ENCODE data around the gene KIF5A.

KIF5A gene

DNA sequence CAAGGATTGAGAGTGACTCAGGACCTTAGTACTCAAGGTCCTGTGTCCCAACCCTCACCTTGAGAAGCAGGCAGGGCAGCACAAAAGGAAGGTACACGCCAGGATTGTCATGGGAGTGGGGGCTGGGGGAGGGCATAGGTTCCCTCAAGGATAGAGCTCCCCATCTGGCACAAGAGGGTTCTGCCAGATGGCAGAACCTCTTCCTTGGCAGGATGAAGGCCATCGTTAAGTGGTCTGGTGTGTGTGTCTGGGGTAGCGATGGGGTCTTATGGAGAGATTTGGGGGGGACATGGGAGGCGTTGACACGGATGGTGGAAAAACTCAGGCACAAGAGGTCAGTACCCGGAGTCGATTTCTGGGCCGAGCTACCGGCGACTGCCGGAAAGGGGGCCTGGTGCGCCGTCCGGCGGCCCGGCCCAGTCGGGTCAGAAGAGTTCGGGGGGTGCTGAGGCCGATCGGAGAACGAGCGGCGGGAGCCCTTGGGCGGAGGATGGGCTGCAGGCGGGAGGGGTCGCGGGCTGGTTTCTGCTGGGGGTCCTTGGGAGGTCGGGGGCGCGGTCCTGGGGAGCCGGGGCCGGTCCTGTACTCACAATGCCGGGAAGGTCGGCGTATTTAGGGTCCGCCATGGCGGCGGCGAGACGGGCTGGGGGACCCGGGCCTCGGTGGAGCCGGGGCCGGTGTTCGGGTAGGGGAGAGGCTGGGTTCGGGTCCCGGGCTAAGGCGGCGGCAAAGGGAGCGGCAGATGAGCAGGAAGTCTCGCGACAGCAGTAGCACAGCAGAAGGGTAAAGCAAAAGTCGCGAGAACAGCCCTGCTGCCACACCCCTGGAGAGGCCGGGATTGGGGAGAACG lies 3.2 kb upstream of the KIF5A start, which contains the start of gene DCTN2:
Gene DCTN2 (minus strand): TSS at position 755 of the 850 bp plus-strand sequence. CDS start 129 bp downstream, at position 626.
- no peak for TF ChIP-seq RAD21 (IDR thresholded peaks at IDR 0.05; ENCODE audit: low read depth)
- TF ChIP-seq, protein P1, sequence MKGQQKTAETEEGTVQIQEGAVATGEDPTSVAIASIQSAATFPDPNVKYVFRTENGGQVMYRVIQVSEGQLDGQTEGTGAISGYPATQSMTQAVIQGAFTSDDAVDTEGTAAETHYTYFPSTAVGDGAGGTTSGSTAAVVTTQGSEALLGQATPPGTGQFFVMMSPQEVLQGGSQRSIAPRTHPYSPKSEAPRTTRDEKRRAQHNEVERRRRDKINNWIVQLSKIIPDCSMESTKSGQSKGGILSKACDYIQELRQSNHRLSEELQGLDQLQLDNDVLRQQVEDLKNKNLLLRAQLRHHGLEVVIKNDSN (IDR thresholded peaks at IDR 0.05): peak; percentile 6; the same call in 1 of the 2 replicates
- TF ChIP-seq EP300 (IDR thresholded peaks at IDR 0.05; ENCODE audit: borderline replicate concordance): no peak
- no peak for TF ChIP-seq TCF12 (IDR thresholded peaks at IDR 0.05; ENCODE audit: low read depth)
- TF ChIP-seq, protein P2, sequence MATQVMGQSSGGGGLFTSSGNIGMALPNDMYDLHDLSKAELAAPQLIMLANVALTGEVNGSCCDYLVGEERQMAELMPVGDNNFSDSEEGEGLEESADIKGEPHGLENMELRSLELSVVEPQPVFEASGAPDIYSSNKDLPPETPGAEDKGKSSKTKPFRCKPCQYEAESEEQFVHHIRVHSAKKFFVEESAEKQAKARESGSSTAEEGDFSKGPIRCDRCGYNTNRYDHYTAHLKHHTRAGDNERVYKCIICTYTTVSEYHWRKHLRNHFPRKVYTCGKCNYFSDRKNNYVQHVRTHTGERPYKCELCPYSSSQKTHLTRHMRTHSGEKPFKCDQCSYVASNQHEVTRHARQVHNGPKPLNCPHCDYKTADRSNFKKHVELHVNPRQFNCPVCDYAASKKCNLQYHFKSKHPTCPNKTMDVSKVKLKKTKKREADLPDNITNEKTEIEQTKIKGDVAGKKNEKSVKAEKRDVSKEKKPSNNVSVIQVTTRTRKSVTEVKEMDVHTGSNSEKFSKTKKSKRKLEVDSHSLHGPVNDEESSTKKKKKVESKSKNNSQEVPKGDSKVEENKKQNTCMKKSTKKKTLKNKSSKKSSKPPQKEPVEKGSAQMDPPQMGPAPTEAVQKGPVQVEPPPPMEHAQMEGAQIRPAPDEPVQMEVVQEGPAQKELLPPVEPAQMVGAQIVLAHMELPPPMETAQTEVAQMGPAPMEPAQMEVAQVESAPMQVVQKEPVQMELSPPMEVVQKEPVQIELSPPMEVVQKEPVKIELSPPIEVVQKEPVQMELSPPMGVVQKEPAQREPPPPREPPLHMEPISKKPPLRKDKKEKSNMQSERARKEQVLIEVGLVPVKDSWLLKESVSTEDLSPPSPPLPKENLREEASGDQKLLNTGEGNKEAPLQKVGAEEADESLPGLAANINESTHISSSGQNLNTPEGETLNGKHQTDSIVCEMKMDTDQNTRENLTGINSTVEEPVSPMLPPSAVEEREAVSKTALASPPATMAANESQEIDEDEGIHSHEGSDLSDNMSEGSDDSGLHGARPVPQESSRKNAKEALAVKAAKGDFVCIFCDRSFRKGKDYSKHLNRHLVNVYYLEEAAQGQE (IDR thresholded peaks at IDR 0.05; ENCODE audit: low read depth): no peak
- TF ChIP-seq TAF1 (IDR thresholded peaks at IDR 0.05; ENCODE audit: low read depth): peak; percentile 84
- TF ChIP-seq, protein P3, sequence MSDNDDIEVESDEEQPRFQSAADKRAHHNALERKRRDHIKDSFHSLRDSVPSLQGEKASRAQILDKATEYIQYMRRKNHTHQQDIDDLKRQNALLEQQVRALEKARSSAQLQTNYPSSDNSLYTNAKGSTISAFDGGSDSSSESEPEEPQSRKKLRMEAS (IDR thresholded peaks at IDR 0.05): peak; percentile 24; the same call in 1 of the 2 replicates
- peak; percentile 95 for TF ChIP-seq ZBTB7A (IDR thresholded peaks at IDR 0.05; ENCODE audit: low read depth)
- no peak for TF ChIP-seq EGR1 (IDR thresholded peaks at IDR 0.05)
- no peak for TF ChIP-seq FOXM1 (IDR thresholded peaks at IDR 0.05; ENCODE audit: borderline replicate concordance, low read depth)
- no peak for TF ChIP-seq CREB1 (IDR thresholded peaks at IDR 0.05; ENCODE audit: low read depth)
- no peak for TF ChIP-seq CEBPB (IDR thresholded peaks at IDR 0.05)

DNA sequence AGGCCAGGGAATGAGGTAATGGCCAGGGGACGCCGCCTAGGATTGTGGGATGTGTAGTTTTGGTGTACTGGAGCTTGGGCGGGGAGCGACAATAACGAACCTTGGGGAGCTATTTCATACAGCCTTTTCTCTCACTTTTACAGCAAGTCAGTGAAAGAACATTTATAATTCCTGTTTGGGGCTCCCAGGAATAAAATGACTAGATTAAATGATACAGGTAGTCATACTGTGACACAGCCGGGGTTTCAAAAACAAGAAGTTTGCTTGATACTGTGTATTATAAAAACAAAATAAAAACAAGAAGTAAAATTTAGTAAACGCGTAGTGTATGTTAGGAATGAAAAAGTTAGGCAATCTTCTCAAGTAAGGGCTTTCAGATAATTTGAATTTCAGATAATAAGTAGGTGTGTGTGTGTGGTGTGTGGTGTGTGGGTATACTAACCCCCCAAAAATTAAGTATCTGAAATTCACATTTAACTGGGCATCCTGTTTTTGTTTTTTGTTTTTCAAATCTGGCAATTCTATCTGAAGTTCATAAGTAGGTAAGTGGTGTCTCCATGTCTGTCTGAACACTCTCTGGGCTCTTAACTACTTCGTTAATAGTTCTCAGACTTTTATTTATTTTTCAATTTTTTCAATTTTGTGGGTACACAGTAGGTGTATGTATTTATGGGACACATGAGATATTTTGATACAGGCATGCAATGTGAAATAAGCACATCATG lies 2.4 kb upstream of the KIF5A start:
- TF ChIP-seq CREB1 (IDR thresholded peaks at IDR 0.05; ENCODE audit: low read depth): peak; percentile 89
- peak; percentile 66 for TF ChIP-seq YY1 (IDR thresholded peaks at IDR 0.05; ENCODE audit: low read depth)
- TF ChIP-seq RAD21 (IDR thresholded peaks at IDR 0.05; ENCODE audit: low read depth): no peak

DNA sequence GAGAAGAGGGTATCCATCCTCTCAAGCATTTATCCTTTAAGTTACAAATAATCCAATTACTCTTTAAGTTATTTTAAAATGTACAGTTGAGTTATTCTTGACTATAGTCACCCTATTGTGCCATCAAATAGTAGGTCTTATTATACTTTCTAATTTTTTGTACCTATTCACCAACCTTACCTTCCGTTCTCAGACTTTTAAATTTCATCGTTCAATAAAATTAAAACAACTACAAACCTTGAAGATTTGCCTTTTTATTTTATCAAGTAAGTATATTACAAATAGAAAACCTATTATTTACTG lies 1.9 kb upstream of the KIF5A start:
- TF ChIP-seq CREB1 (IDR thresholded peaks at IDR 0.05; ENCODE audit: low read depth) (no peak), CEBPB (IDR thresholded peaks at IDR 0.05) (no peak), EGR1 (IDR thresholded peaks at IDR 0.05) (no peak), EP300 (IDR thresholded peaks at IDR 0.05; ENCODE audit: borderline replicate concordance) (no peak), NFIC (IDR thresholded peaks at IDR 0.05) (no peak), YY1 (IDR thresholded peaks at IDR 0.05; ENCODE audit: low read depth) (no peak), TCF12 (IDR thresholded peaks at IDR 0.05; ENCODE audit: low read depth) (no peak), TAF1 (IDR thresholded peaks at IDR 0.05; ENCODE audit: low read depth) (no peak), FOXM1 (IDR thresholded peaks at IDR 0.05; ENCODE audit: borderline replicate concordance, low read depth) (no peak), RAD21 (IDR thresholded peaks at IDR 0.05; ENCODE audit: low read depth) (no peak), TEAD4 (IDR thresholded peaks at IDR 0.05) (no peak), ZBTB7A (IDR thresholded peaks at IDR 0.05; ENCODE audit: low read depth) (no peak)
- TF ChIP-seq, protein P3 (IDR thresholded peaks at IDR 0.05): no peak
- TF ChIP-seq, protein P2 (IDR thresholded peaks at IDR 0.05; ENCODE audit: low read depth): no peak
- TF ChIP-seq, protein P1 (IDR thresholded peaks at IDR 0.05): no peak

DNA sequence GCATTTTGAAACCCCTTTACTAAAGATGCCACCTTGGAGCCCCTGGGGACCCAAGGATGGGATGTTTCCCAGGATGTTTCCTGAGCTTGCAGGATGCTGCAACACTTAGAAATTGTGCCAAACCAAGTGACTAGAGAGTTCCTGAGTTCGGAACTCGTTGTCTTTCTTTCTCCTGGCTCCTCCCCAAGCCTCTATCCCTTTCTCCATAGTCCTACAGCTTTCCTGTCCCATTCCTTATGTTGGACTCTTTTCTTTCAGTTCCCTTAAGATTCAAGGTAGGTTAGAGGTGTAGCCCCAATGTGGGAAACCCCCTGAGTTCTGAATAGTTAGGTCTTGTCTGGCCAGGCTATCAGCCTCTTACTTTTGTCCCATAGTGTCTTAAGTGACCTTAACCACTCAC lies 1.4 kb upstream of the KIF5A start:
- TF ChIP-seq EP300 (IDR thresholded peaks at IDR 0.05; ENCODE audit: borderline replicate concordance) (no peak), CEBPB (IDR thresholded peaks at IDR 0.05) (no peak), TEAD4 (IDR thresholded peaks at IDR 0.05) (no peak), ZBTB7A (IDR thresholded peaks at IDR 0.05; ENCODE audit: low read depth) (no peak), FOXM1 (IDR thresholded peaks at IDR 0.05; ENCODE audit: borderline replicate concordance, low read depth) (no peak), YY1 (IDR thresholded peaks at IDR 0.05; ENCODE audit: low read depth) (no peak), RAD21 (IDR thresholded peaks at IDR 0.05; ENCODE audit: low read depth) (no peak), TAF1 (IDR thresholded peaks at IDR 0.05; ENCODE audit: low read depth) (no peak), CREB1 (IDR thresholded peaks at IDR 0.05; ENCODE audit: low read depth) (no peak), TCF12 (IDR thresholded peaks at IDR 0.05; ENCODE audit: low read depth) (no peak), EGR1 (IDR thresholded peaks at IDR 0.05) (no peak), NFIC (IDR thresholded peaks at IDR 0.05) (no peak)
- TF ChIP-seq, protein P1 (IDR thresholded peaks at IDR 0.05): no peak
- TF ChIP-seq, protein P2 (IDR thresholded peaks at IDR 0.05; ENCODE audit: low read depth): no peak
- TF ChIP-seq, protein P3 (IDR thresholded peaks at IDR 0.05): no peak

All from Ishikawa (cell line).